GM23338 (cell line): ENCODE measurements around the gene GPX6. TPM values are rescaled to one million over a fixed set of nuclear protein-coding genes. Genes with fewer than 3 reads are reported as not detected.

Experiments
- ATAC-seq: fragments of 200-7000 bp; cut with Tn5 transposase; 3 replicates; pipeline ENCODE4 v1.9.1; 2020
- DNase-seq: peaks from one replicate; pipeline ENCODE4 v3.0.0-alpha.2; 2015; ENCODE audit warnings: low spot score
- H2AFZ ChIP-seq: fragments of 200-600 bp; sonication (generic); 2 replicates; pipeline ENCODE4 v1.8.0; 2016; ENCODE audit warnings: antibody characterized with exemption, mild to moderate bottlenecking, moderate library complexity
- H3F3A ChIP-seq: fragments of 200-600 bp; sonication (generic); replicated peaks from 2 replicates; pipeline ENCODE4 v1.8.0; 2017; ENCODE audit warnings: antibody characterized with exemption, mixed run types, low read depth
- H3K27ac ChIP-seq: fragments of 200-600 bp; sonication (generic); 2 replicates; pipeline ENCODE4 v1.6.1; 2016; ENCODE audit warnings: low read depth
- H3K27me3 ChIP-seq: fragments of 200-600 bp; sonication (generic); 2 replicates; pipeline ENCODE4 v1.8.0; 2016; ENCODE audit warnings: mild to moderate bottlenecking, mixed run types, moderate library complexity; ENCODE audit not compliant: insufficient read depth
- H3K36me3 ChIP-seq: fragments of 200-600 bp; sonication (generic); 2 replicates; pipeline ENCODE4 v1.8.0; 2016; ENCODE audit warnings: mild to moderate bottlenecking; ENCODE audit not compliant: insufficient read depth
- H3K4me1 ChIP-seq: fragments of 200-600 bp; sonication (generic); 2 replicates; pipeline ENCODE4 v1.8.0; 2016; ENCODE audit warnings: mild to moderate bottlenecking, moderate library complexity; ENCODE audit not compliant: insufficient read depth
- H3K4me2 ChIP-seq: fragments of 200-600 bp; sonication (generic); 2 replicates; pipeline ENCODE4 v1.7.1; 2017; ENCODE audit warnings: mixed run types
- H3K4me3 ChIP-seq: fragments of 200-600 bp; sonication (generic); 2 replicates; pipeline ENCODE4 v1.6.1; 2016; ENCODE audit warnings: mixed run types
- H3K79me2 ChIP-seq: fragments of 200-600 bp; sonication (generic); replicated peaks from 2 replicates; pipeline ENCODE4 v1.8.0; 2017; ENCODE audit warnings: mild to moderate bottlenecking; ENCODE audit not compliant: insufficient read depth
- H3K9me2 ChIP-seq: fragments of 200-600 bp; sonication (generic); 2 replicates; pipeline ENCODE4 v1.8.0; 2017; ENCODE audit not compliant: insufficient read depth
- H4K20me1 ChIP-seq: fragments of 200-600 bp; sonication (generic); replicated peaks from 2 replicates; pipeline ENCODE4 v1.8.0; 2017; ENCODE audit warnings: mild to moderate bottlenecking; ENCODE audit not compliant: insufficient read depth
- H3K27ac Mint-ChIP-seq: 2 replicates; pipeline ENCODE4 v1.8.0; 2020; ENCODE audit warnings: inconsistent platforms, mild to moderate bottlenecking, moderate library complexity, mixed read lengths
- H3K27me3 Mint-ChIP-seq: 3 replicates; pipeline ENCODE4 v1.8.0; 2022; ENCODE audit warnings: low read depth, mild to moderate bottlenecking, moderate library complexity, mixed read lengths, inconsistent platforms; ENCODE audit not compliant: insufficient read depth, poor library complexity
- H3K36me3 Mint-ChIP-seq: 3 replicates; pipeline ENCODE4 v1.8.0; 2021; ENCODE audit warnings: low read depth, mild to moderate bottlenecking, inconsistent platforms, moderate library complexity, mixed read lengths
- H3K4me1 Mint-ChIP-seq: 3 replicates; pipeline ENCODE4 v1.8.0; 2020; ENCODE audit warnings: mild to moderate bottlenecking, inconsistent platforms, mixed read lengths
- H3K4me3 Mint-ChIP-seq: 3 replicates; pipeline ENCODE4 v1.8.0; 2021; ENCODE audit warnings: moderate library complexity, mild to moderate bottlenecking, inconsistent platforms, mixed read lengths
- H3K9me3 Mint-ChIP-seq: 3 replicates; pipeline ENCODE4 v1.8.0; 2020; ENCODE audit warnings: moderate library complexity, mild to moderate bottlenecking, inconsistent platforms, mixed read lengths
- CREB1 ChIP-seq: fragments of 250-450 bp; sonication (Bioruptor Pico); IDR thresholded peaks from 2 replicates; pipeline ENCODE4 v1.5.0; 2020; ENCODE audit warnings: low read depth, mild to moderate bottlenecking, moderate library complexity
- CTCF ChIP-seq, 2 experiments: fragments of 200-600 bp in 1 of 2; sonication (generic) in 1 of 2; conservative IDR thresholded peaks; 2 replicates each; pipeline versions ENCODE4 v1.5.1 to v1.6.1; 2016 to 2017; ENCODE audit warnings: antibody characterized with exemption in 2 of 2, low read depth in 2 of 2, mild to moderate bottlenecking in 2 of 2, moderate library complexity in 1 of 2
- EZH2 ChIP-seq: fragments of 200-600 bp; sonication (generic); IDR thresholded peaks from one replicate; pipeline ENCODE4 v1.8.0; 2017; ENCODE audit warnings: antibody characterized with exemption, mild to moderate bottlenecking, low read depth; ENCODE audit not compliant: unreplicated experiment
- JUNB ChIP-seq: IDR thresholded peaks from one replicate; pipeline ENCODE4 v1.6.1; 2016; ENCODE audit warnings: antibody characterized with exemption; ENCODE audit not compliant: unreplicated experiment
- NANOG ChIP-seq: IDR thresholded peaks from 2 replicates; pipeline ENCODE4 v1.6.1; 2016; ENCODE audit warnings: antibody characterized with exemption, borderline replicate concordance
- POLR2AphosphoS5 ChIP-seq: IDR thresholded peaks from 2 replicates; pipeline ENCODE4 v1.6.1; 2016; ENCODE audit warnings: antibody characterized with exemption, low read depth
- STAT1 ChIP-seq: IDR thresholded peaks from one replicate; pipeline ENCODE4 v1.6.1; 2016; ENCODE audit warnings: antibody characterized with exemption; ENCODE audit not compliant: unreplicated experiment
- ZNF114 ChIP-seq: fragments of 250-450 bp; sonication (Bioruptor Pico); IDR thresholded peaks from 2 replicates; pipeline ENCODE4 v1.5.0; 2020; ENCODE audit warnings: mild to moderate bottlenecking, moderate library complexity
- ZNF331 ChIP-seq: fragments of 250-450 bp; sonication (Bioruptor Pico); IDR thresholded peaks from 2 replicates; pipeline ENCODE4 v1.5.0; 2020; ENCODE audit warnings: low read depth, mild to moderate bottlenecking, moderate library complexity
- polyA plus RNA-seq: library from polyadenylated mRNA; unstranded; fragments of >200 nt; fragmentation: Nextera tagmentation; extraction: Ambion mirVana; gene quantifications from 2 replicates; pipeline ENCODE4 v1.2.1, GENCODE V29; 2016
- total RNA-seq: library from RNA; depleted of rRNA; stranded (reverse); fragments of >200 nt; shearing (Covaris generic); gene quantifications from 2 replicates; pipeline ENCODE4 v1.2.3, GENCODE V29; 2014
- TF ChIP-seq, protein P1 (sequence below): IDR thresholded peaks from one replicate; pipeline ENCODE4 v1.6.1; 2018; ENCODE audit warnings: antibody characterized with exemption; ENCODE audit not compliant: unreplicated experiment
- TF ChIP-seq, protein P2 (sequence below): IDR thresholded peaks from 2 replicates; pipeline ENCODE4 v1.6.1; 2016; ENCODE audit warnings: antibody characterized with exemption

Gene GPX6
- total and polyA plus RNA-seq, 2 experiments from 2014 or later, result not detected

DNA sequence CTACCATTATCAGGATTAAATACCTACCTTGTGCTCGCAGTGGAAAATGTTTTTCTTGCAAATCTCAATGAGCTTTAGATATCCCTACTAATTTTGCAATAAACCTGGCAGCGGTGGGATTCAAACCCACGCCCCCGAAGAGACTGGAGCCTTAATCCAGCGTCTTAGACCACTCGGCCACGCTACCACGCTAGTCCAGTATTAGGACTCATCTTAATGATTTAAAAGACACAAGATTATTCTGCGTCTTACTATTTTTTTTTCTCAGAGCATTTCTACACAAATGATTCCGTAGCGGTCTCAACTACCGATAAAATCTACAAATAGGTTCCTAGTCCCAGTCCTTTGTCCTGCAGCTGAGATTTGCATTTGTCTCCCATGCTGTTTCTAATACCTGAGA is 37.1 kb downstream of the GPX6 start:
- H3K27ac Mint-ChIP-seq, result no peak overlapping the region
- H3K27me3 Mint-ChIP-seq, result peaks cover 19% of the 10 kb centered on the region
- no peak for DNase-seq
- no peaks in the 10 kb centered on the region for H3K9me3 Mint-ChIP-seq
- Histone ChIP-seq H4K20me1 (no peaks in the 10 kb centered on the region), H3K4me1 (no peaks in the 10 kb centered on the region; the same call in 1 of the 2 replicates), H3K79me2 (no peaks in the 10 kb centered on the region), H3K27me3 (peaks cover 11% of the 10 kb centered on the region; the same call in 1 of the 2 replicates), H3K36me3 (no peaks in the 10 kb centered on the region), H3K9me2 (no peaks in the 10 kb centered on the region), H3K27ac (no peak overlapping the region), H2AFZ (peak overlapping the region; percentile 94), H3K4me2 (peak overlapping the region; percentile 73), H3F3A (no peaks in the 10 kb centered on the region), H3K4me3 (peak overlapping the region; percentile 50)
- TF ChIP-seq ZNF331 (CRISPR knock-in tag) (no peak), POLR2AphosphoS5 (no peak), ZNF114 (CRISPR knock-in tag) (no peak)
- peaks cover 3% of the 10 kb centered on the region; the same call in 2 of the 3 replicates for H3K4me1 Mint-ChIP-seq
- H3K36me3 Mint-ChIP-seq, result no peaks in the 10 kb centered on the region
- ATAC-seq, result no peak
- peak overlapping the region; percentile 70 for H3K4me3 Mint-ChIP-seq

- Histone ChIP-seq H4K20me1 (no peaks in the 10 kb centered on the region), H3K4me3 (peak overlapping the region; percentile 65), H3K4me1 (peaks cover 7% of the 10 kb centered on the region; the same call in 1 of the 2 replicates), H3F3A (no peaks in the 10 kb centered on the region), H3K79me2 (no peaks in the 10 kb centered on the region), H3K4me2 (peak overlapping the region; percentile 78), H2AFZ (peak overlapping the region; percentile 28), H3K9me2 (no peaks in the 10 kb centered on the region), H3K27me3 (peaks cover 11% of the 10 kb centered on the region), H3K36me3 (no peaks in the 10 kb centered on the region), H3K27ac (no peak overlapping the region)
- TF ChIP-seq POLR2AphosphoS5 (no peak), STAT1 (no peak), CREB1 (no peak), EZH2 (no peak), ZNF331 (CRISPR knock-in tag) (no peak), JUNB (no peak), NANOG (no peak), CTCF (conservative IDR thresholded peaks at IDR 0.05; ENCODE audit: low read depth in 2 of 2) (no peak)
- TF ChIP-seq, protein P1, sequence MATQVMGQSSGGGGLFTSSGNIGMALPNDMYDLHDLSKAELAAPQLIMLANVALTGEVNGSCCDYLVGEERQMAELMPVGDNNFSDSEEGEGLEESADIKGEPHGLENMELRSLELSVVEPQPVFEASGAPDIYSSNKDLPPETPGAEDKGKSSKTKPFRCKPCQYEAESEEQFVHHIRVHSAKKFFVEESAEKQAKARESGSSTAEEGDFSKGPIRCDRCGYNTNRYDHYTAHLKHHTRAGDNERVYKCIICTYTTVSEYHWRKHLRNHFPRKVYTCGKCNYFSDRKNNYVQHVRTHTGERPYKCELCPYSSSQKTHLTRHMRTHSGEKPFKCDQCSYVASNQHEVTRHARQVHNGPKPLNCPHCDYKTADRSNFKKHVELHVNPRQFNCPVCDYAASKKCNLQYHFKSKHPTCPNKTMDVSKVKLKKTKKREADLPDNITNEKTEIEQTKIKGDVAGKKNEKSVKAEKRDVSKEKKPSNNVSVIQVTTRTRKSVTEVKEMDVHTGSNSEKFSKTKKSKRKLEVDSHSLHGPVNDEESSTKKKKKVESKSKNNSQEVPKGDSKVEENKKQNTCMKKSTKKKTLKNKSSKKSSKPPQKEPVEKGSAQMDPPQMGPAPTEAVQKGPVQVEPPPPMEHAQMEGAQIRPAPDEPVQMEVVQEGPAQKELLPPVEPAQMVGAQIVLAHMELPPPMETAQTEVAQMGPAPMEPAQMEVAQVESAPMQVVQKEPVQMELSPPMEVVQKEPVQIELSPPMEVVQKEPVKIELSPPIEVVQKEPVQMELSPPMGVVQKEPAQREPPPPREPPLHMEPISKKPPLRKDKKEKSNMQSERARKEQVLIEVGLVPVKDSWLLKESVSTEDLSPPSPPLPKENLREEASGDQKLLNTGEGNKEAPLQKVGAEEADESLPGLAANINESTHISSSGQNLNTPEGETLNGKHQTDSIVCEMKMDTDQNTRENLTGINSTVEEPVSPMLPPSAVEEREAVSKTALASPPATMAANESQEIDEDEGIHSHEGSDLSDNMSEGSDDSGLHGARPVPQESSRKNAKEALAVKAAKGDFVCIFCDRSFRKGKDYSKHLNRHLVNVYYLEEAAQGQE, result no peak
- TF ChIP-seq, protein P2, sequence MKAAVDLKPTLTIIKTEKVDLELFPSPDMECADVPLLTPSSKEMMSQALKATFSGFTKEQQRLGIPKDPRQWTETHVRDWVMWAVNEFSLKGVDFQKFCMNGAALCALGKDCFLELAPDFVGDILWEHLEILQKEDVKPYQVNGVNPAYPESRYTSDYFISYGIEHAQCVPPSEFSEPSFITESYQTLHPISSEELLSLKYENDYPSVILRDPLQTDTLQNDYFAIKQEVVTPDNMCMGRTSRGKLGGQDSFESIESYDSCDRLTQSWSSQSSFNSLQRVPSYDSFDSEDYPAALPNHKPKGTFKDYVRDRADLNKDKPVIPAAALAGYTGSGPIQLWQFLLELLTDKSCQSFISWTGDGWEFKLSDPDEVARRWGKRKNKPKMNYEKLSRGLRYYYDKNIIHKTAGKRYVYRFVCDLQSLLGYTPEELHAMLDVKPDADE, result no peak
- H3K27me3 Mint-ChIP-seq, result peaks cover 15% of the 10 kb centered on the region
- no peak overlapping the region for H3K27ac Mint-ChIP-seq
- no peaks in the 10 kb centered on the region for H3K9me3 Mint-ChIP-seq
- DNase-seq (peak; percentile 89), ATAC-seq (peak; percentile 93)
- peak overlapping the region; percentile 88 for H3K4me3 Mint-ChIP-seq
- H3K36me3 Mint-ChIP-seq, result no peaks in the 10 kb centered on the region
- peaks cover 3% of the 10 kb centered on the region; the same call in 2 of the 3 replicates for H3K4me1 Mint-ChIP-seq
Measured at GRCh38 chr6:28474441-28475219, 41.0 kb downstream of the GPX6 start.
